ENCODE results near the gene COL1A1.

The COL1A1 gene

DNA sequence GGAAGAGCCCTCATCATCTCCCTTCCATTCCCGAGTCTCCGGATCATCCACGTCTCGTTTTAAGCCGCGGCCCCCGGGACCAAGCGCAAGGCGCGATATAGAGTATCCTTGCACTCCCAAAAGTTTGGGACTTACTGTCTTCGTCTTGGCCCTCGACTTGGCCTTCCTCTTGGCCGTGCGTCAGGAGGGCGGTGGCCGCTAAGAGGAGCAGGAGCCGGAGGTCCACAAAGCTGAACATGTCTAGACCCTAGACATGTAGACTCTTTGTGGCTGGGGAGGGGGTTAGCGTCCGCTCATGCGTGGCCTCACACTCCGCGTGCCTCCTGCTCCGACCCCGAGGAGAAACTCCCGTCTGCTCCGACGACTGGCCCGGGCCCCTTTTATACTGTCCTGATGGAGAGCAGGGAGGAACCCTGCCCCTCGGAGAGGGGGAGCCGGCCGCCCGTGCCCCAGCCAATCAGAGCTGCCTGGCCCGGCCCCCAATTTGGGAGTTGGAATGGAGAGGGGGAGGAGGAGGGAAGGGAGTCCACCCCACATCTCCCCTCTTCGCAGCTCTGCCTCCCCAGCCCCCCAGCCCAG, at the start of gene COL1A1:
Gene COL1A1 (minus strand): TSS at position 356 of the 579 bp plus-strand sequence. CDS start 118 bp downstream, at position 238.
- POLR2A ChIA-PET: interaction anchor here (0.6 to 44.9 kb wide), 28 partner anchors 15 to 409 kb away, joined by 3 to 2316 read pairs (median 5); partner anchors contain the start of genes ITGA3, TMEM92 and XYLT2
- peak within 1 kb of the TSS; percentile 100 for H3K4me3 ChIP-seq (ENCODE audit: low read depth, low read length)
- CTCF ChIA-PET: interaction anchor here (0.8 to 24.1 kb wide), 20 partner anchors 8 to 96 kb away, joined by 3 to 489 read pairs (median 5); partner anchors contain the start of gene TMEM92
- TF ChIP-seq, protein P1, sequence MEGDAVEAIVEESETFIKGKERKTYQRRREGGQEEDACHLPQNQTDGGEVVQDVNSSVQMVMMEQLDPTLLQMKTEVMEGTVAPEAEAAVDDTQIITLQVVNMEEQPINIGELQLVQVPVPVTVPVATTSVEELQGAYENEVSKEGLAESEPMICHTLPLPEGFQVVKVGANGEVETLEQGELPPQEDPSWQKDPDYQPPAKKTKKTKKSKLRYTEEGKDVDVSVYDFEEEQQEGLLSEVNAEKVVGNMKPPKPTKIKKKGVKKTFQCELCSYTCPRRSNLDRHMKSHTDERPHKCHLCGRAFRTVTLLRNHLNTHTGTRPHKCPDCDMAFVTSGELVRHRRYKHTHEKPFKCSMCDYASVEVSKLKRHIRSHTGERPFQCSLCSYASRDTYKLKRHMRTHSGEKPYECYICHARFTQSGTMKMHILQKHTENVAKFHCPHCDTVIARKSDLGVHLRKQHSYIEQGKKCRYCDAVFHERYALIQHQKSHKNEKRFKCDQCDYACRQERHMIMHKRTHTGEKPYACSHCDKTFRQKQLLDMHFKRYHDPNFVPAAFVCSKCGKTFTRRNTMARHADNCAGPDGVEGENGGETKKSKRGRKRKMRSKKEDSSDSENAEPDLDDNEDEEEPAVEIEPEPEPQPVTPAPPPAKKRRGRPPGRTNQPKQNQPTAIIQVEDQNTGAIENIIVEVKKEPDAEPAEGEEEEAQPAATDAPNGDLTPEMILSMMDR (IDR thresholded peaks at IDR 0.05; ENCODE audit: insufficient read depth, low read length, missing control alignments): no peak
- no peak for DNase-seq (ENCODE audit: low read depth, low spot score)

DNA sequence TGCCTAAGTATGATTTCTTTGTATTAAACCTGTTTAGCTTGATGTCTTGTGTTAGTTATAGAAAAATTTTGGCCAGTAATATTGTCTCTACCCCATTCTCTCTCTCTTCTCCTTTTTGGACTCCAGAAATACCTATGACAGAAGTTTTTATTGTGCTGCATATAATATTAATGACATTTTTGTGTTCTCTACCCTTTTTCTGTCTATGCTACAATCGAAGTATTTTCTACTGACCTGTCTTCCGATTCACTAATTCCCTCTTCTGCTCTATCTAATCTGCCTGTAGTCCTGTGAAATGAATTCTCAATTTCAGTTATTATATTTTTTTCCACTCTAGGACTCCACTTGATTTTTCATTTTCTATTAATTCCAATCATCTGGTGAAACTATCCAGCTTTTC, 46.8 kb upstream of the COL1A1 start:
- H3K4me3 ChIP-seq (ENCODE audit: low read depth, low read length): no peak overlapping the region
- ChIA-PET POLR2A (no interaction called here), CTCF (interaction anchor here (0.6 kb wide), 1 partner anchor 24 kb away, joined by 3 read pairs; no protein-coding TSS in a partner anchor)
- no peak for DNase-seq (ENCODE audit: low read depth, low spot score)
- TF ChIP-seq, protein P1 (IDR thresholded peaks at IDR 0.05; ENCODE audit: insufficient read depth, low read length, missing control alignments): no peak

DNA sequence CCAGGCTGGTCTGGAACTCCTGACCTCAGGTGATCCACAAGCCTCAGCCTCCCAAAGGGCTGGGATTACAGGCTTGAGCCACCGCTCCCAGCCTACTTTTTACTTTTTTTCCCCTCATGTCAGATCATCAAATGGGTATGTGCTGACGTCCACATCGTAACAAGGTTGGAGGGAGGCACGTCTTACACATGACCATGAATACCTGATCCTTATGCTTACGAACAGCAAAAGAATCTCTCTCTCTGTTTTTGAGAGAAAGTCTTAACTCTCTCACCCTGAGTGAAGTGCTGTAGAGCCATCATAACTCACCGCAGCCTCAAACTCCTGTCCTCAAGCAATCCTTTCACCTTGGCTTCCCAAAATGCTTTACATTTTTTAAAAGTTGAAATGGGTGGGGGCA, 43.3 kb upstream of the COL1A1 start:
- no peak for DNase-seq (ENCODE audit: low read depth, low spot score)
- ChIA-PET CTCF (interaction anchor here (3.3 kb wide), 1 partner anchor 12 kb away, joined by 14 read pairs; no protein-coding TSS in a partner anchor), POLR2A (no interaction called here)
- no peak overlapping the region for H3K4me3 ChIP-seq (ENCODE audit: low read depth, low read length)
- TF ChIP-seq, protein P1 (IDR thresholded peaks at IDR 0.05; ENCODE audit: insufficient read depth, low read length, missing control alignments): no peak

DNA sequence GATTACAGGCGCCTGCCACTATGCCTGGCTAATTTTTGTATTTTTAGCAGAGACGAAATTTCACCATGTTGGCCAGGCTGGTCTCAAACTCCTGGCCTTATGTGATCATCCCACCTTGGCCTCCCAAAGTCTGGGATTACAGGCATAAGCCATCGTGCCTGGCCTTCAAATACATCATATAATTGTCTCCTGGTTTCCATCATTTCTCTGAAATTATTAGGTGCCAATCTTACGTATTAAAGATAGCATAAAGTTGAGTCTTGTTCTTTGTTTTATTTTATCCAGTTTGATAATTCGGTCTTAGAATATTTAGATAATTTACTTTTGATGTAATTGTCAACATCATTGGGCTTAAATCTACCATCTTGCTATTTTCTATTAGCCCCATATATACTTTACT, 40.0 kb upstream of the COL1A1 start:
- TF ChIP-seq, protein P1 (IDR thresholded peaks at IDR 0.05; ENCODE audit: insufficient read depth, low read length, missing control alignments): no peak
- ChIA-PET CTCF (interaction anchor here (1.3 to 1.6 kb wide), 2 partner anchors 24 to 71 kb away, joined by 5 to 6 read pairs; no protein-coding TSS in a partner anchor), POLR2A (interaction anchor here (1.4 to 5.0 kb wide), 2 partner anchors 39 to 40 kb away, joined by 4 to 44 read pairs; partner anchors contain the start of gene COL1A1)
- DNase-seq (ENCODE audit: low read depth, low spot score): no peak
- H3K4me3 ChIP-seq (ENCODE audit: low read depth, low read length): no peak overlapping the region

DNA sequence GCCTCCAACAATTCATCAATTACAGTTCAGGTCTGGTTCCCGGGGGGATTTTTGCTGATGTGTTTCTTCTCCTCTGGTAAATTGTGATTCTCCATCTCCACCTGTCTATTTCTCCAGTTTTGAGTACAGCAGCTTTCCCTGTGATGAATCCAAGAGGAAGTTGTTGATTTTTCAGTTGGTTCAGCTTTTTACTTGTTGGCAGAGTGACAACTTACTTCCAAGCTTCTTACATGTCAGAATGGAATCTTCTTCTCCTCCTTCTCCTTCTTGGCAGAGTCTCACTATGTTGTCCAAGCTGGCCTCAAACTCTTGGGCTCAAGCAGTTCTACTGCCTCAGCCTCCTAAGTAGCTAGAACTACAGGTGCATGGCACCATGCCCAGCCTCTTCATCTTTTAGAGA, 39.4 kb upstream of the COL1A1 start:
- H3K4me3 ChIP-seq (ENCODE audit: low read depth, low read length): no peak overlapping the region
- ChIA-PET POLR2A (interaction anchor here (0.6 to 5.0 kb wide), 4 partner anchors 16 to 44 kb away, joined by 3 to 44 read pairs (median 3); partner anchors contain the start of gene COL1A1), CTCF (interaction anchor here (0.7 kb wide), 1 partner anchor 74 kb away, joined by 3 read pairs; no protein-coding TSS in a partner anchor)
- no peak for DNase-seq (ENCODE audit: low read depth, low spot score)
- TF ChIP-seq, protein P1 (IDR thresholded peaks at IDR 0.05; ENCODE audit: insufficient read depth, low read length, missing control alignments): no peak

DNA sequence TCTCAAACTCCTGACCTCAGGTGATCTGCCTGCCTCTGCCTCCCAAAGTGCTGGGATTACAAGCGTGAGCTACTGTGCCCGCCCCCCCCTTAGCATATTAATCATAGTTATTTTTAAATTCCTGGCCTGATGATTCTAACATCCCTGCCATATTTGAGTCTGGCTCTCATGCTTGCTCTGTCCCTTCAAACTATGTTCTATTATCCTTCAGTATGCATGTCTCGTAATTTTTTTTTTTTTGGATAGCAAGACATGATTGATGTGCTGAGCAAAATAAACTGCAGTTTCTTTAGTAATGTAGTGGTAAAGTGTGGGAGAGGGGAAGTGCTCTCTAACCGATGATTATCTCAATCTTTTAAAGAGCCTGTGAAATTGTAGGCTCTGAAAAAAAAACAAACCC, 38.5 kb upstream of the COL1A1 start:
- TF ChIP-seq, protein P1 (IDR thresholded peaks at IDR 0.05; ENCODE audit: insufficient read depth, low read length, missing control alignments): no peak
- ChIA-PET CTCF (interaction anchor here (1.2 to 1.5 kb wide), 2 partner anchors 27 to 70 kb away, joined by 3 to 4 read pairs; no protein-coding TSS in a partner anchor), POLR2A (interaction anchor here (0.6 to 5.0 kb wide), 6 partner anchors 21 to 65 kb away, joined by 3 to 44 read pairs (median 4); partner anchors contain the start of gene COL1A1)
- no peak overlapping the region for H3K4me3 ChIP-seq (ENCODE audit: low read depth, low read length)
- DNase-seq (ENCODE audit: low read depth, low spot score): no peak
